Liver (tissue), 3 donors: Measurements from ENCODE around the gene FNIP1.

ENCODE experiments used
- EGR1 ChIP-seq, 2 donors: IDR thresholded peaks; 2 replicates each; pipeline ENCODE4 v1.6.1; 2016 to 2018; ENCODE audit warnings: antibody characterized with exemption in 2 of 2, low read depth in 2 of 2
- FOXA1 ChIP-seq: IDR thresholded peaks from 2 replicates; pipeline ENCODE4 v1.6.1; 2016; ENCODE audit warnings: antibody characterized with exemption
- GABPA ChIP-seq, 2 donors: IDR thresholded peaks in 1 of 2; conservative IDR thresholded peaks in 1 of 2; 2 replicates each; pipeline ENCODE4 v1.6.1; 2016; ENCODE audit warnings: antibody characterized with exemption in 2 of 2, mild to moderate bottlenecking in 1 of 2, moderate library complexity in 1 of 2
- JUND ChIP-seq, 2 donors: IDR thresholded peaks; 2 replicates each; pipeline ENCODE4 v1.6.1; 2016; ENCODE audit warnings: antibody characterized with exemption in 2 of 2
- RAD21 ChIP-seq, 2 donors: IDR thresholded peaks; 2 replicates each; pipeline ENCODE4 v1.6.1; 2016; ENCODE audit warnings: antibody characterized with exemption in 2 of 2, mild to moderate bottlenecking in 2 of 2
- RXRA ChIP-seq, 2 donors: IDR thresholded peaks; 2 replicates each; pipeline ENCODE4 v1.6.1; 2017 to 2018; ENCODE audit warnings: antibody characterized with exemption in 2 of 2, mild to moderate bottlenecking in 1 of 2
- SP1 ChIP-seq: IDR thresholded peaks from 2 replicates; pipeline ENCODE4 v1.6.1; 2018; ENCODE audit warnings: antibody characterized with exemption, mild to moderate bottlenecking
- TAF1 ChIP-seq: conservative IDR thresholded peaks from 2 replicates; pipeline ENCODE4 v1.6.1; 2016; ENCODE audit warnings: antibody characterized with exemption, mild to moderate bottlenecking
- YY1 ChIP-seq: IDR thresholded peaks from 2 replicates; pipeline ENCODE4 v1.6.1; 2016; ENCODE audit warnings: antibody characterized with exemption, mild to moderate bottlenecking
- TF ChIP-seq, protein P1 (sequence below): fragments of 150-350 bp; IDR thresholded peaks from 2 replicates; pipeline ENCODE4 v1.5.1; 2017; ENCODE audit warnings: improper control_type of control experiment, low read depth, low read length; ENCODE audit not compliant: missing input control
- TF ChIP-seq, protein P2 (sequence below): IDR thresholded peaks from 2 replicates; pipeline ENCODE4 v1.6.1; 2016; ENCODE audit warnings: antibody characterized with exemption
- TF ChIP-seq, protein P3 (sequence below): IDR thresholded peaks from 2 replicates; pipeline ENCODE4 v1.6.1; 2016; ENCODE audit warnings: antibody characterized with exemption
- TF ChIP-seq, protein P4 (sequence below): IDR thresholded peaks from 2 replicates; pipeline ENCODE4 v1.6.1; 2016; ENCODE audit warnings: antibody characterized with exemption, mild to moderate bottlenecking
- TF ChIP-seq, protein P5 (sequence below): IDR thresholded peaks from 2 replicates; pipeline ENCODE4 v1.6.1; 2016; ENCODE audit warnings: antibody characterized with exemption
- donor health status: healthy.
- donor health status: healthy.

DNA sequence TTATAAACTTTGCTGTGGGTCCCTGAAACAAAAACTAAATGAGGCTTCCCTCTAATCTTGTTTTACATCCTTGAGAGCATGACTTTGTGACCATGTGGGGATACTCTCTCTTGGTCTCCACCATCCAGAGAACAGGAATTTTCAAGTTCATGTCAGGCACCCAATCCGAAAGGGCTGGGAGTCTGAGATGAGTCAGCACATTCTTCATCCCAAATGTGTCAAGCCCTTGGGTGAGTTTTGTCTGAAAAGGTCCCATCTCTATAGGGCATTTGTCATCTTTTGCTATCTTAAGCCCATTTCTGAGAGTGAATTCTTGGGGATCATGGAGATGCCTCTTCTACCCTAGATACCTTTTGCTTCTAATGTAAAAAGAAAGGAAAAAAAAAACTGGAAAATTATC is 134.9 kb downstream of the FNIP1 start:
- TF ChIP-seq, protein P1, sequence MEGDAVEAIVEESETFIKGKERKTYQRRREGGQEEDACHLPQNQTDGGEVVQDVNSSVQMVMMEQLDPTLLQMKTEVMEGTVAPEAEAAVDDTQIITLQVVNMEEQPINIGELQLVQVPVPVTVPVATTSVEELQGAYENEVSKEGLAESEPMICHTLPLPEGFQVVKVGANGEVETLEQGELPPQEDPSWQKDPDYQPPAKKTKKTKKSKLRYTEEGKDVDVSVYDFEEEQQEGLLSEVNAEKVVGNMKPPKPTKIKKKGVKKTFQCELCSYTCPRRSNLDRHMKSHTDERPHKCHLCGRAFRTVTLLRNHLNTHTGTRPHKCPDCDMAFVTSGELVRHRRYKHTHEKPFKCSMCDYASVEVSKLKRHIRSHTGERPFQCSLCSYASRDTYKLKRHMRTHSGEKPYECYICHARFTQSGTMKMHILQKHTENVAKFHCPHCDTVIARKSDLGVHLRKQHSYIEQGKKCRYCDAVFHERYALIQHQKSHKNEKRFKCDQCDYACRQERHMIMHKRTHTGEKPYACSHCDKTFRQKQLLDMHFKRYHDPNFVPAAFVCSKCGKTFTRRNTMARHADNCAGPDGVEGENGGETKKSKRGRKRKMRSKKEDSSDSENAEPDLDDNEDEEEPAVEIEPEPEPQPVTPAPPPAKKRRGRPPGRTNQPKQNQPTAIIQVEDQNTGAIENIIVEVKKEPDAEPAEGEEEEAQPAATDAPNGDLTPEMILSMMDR: no peak
- TF ChIP-seq SP1: no peak
- TF ChIP-seq YY1: no peak
- no peak for TF ChIP-seq FOXA1
- TF ChIP-seq TAF1: no peak
- TF ChIP-seq, protein P2, sequence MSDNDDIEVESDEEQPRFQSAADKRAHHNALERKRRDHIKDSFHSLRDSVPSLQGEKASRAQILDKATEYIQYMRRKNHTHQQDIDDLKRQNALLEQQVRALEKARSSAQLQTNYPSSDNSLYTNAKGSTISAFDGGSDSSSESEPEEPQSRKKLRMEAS: no peak
- TF ChIP-seq, protein P3, sequence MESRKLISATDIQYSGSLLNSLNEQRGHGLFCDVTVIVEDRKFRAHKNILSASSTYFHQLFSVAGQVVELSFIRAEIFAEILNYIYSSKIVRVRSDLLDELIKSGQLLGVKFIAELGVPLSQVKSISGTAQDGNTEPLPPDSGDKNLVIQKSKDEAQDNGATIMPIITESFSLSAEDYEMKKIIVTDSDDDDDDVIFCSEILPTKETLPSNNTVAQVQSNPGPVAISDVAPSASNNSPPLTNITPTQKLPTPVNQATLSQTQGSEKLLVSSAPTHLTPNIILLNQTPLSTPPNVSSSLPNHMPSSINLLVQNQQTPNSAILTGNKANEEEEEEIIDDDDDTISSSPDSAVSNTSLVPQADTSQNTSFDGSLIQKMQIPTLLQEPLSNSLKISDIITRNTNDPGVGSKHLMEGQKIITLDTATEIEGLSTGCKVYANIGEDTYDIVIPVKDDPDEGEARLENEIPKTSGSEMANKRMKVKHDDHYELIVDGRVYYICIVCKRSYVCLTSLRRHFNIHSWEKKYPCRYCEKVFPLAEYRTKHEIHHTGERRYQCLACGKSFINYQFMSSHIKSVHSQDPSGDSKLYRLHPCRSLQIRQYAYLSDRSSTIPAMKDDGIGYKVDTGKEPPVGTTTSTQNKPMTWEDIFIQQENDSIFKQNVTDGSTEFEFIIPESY: no peak
- no peak for TF ChIP-seq GABPA (IDR thresholded peaks at IDR 0.05 in 1 of 2, conservative IDR thresholded peaks at IDR 0.05 in 1 of 2)
- TF ChIP-seq RXRA (IDR thresholded peaks at IDR 0.05): no peak
- TF ChIP-seq, protein P4, sequence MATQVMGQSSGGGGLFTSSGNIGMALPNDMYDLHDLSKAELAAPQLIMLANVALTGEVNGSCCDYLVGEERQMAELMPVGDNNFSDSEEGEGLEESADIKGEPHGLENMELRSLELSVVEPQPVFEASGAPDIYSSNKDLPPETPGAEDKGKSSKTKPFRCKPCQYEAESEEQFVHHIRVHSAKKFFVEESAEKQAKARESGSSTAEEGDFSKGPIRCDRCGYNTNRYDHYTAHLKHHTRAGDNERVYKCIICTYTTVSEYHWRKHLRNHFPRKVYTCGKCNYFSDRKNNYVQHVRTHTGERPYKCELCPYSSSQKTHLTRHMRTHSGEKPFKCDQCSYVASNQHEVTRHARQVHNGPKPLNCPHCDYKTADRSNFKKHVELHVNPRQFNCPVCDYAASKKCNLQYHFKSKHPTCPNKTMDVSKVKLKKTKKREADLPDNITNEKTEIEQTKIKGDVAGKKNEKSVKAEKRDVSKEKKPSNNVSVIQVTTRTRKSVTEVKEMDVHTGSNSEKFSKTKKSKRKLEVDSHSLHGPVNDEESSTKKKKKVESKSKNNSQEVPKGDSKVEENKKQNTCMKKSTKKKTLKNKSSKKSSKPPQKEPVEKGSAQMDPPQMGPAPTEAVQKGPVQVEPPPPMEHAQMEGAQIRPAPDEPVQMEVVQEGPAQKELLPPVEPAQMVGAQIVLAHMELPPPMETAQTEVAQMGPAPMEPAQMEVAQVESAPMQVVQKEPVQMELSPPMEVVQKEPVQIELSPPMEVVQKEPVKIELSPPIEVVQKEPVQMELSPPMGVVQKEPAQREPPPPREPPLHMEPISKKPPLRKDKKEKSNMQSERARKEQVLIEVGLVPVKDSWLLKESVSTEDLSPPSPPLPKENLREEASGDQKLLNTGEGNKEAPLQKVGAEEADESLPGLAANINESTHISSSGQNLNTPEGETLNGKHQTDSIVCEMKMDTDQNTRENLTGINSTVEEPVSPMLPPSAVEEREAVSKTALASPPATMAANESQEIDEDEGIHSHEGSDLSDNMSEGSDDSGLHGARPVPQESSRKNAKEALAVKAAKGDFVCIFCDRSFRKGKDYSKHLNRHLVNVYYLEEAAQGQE: no peak
- no peak for TF ChIP-seq JUND (IDR thresholded peaks at IDR 0.05)
- TF ChIP-seq, protein P5, sequence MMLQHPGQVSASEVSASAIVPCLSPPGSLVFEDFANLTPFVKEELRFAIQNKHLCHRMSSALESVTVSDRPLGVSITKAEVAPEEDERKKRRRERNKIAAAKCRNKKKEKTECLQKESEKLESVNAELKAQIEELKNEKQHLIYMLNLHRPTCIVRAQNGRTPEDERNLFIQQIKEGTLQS: no peak
- no peak for TF ChIP-seq RAD21 (IDR thresholded peaks at IDR 0.05)
- TF ChIP-seq EGR1 (IDR thresholded peaks at IDR 0.05; ENCODE audit: low read depth in 2 of 2): no peak
